Right lobe of liver (tissue), 4 donors: ENCODE data around the gene VPS37C.

Experiments used
- POLR2A ChIP-seq: fragments of 450-650 bp; IDR thresholded peaks from one replicate; pipeline ENCODE4 v1.6.1; 2017; ENCODE audit warnings: antibody characterized with exemption, mild to moderate bottlenecking
- TF ChIP-seq, protein P1 (sequence below), 4 donors: fragments of 200-600 bp in 3 of 4; fragments of 450-650 bp in 1 of 4; IDR thresholded peaks; one replicate each; pipeline versions ENCODE4 v1.5.1 to v1.8.0; 2016 to 2022; ENCODE audit warnings: antibody characterized with exemption in 4 of 4, mild to moderate bottlenecking in 2 of 4
- donor health status: DM: no; HTN: no; CAD: no.
- donor health status: DM: no; HTN: no; CAD: no.
- donor health status: DM: no; HTN: yes; CAD: no.

DNA sequence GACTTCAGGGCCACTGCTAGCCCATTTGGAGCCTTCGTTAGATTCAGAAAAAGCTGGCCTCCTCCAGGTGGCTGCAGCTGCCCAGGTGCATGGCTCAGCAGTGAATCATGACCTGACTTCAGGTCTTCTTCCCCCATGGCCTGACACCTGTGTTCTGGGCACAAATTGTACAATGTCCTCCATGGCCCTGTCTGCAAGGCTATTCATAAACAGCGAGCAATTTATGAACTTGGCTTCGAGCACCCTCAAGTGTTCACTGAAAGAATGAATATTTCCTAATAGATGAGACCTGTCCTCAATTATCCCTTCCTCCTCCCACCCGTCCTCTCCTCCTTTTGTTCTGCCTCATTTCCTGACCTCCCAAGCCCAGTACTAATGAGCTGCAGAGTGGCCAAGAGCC is 12.2 kb upstream of the VPS37C start:
- TF ChIP-seq, protein P1, sequence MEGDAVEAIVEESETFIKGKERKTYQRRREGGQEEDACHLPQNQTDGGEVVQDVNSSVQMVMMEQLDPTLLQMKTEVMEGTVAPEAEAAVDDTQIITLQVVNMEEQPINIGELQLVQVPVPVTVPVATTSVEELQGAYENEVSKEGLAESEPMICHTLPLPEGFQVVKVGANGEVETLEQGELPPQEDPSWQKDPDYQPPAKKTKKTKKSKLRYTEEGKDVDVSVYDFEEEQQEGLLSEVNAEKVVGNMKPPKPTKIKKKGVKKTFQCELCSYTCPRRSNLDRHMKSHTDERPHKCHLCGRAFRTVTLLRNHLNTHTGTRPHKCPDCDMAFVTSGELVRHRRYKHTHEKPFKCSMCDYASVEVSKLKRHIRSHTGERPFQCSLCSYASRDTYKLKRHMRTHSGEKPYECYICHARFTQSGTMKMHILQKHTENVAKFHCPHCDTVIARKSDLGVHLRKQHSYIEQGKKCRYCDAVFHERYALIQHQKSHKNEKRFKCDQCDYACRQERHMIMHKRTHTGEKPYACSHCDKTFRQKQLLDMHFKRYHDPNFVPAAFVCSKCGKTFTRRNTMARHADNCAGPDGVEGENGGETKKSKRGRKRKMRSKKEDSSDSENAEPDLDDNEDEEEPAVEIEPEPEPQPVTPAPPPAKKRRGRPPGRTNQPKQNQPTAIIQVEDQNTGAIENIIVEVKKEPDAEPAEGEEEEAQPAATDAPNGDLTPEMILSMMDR (IDR thresholded peaks at IDR 0.05): no peak
- TF ChIP-seq POLR2A: no peak
